GM19468 (cell line): ENCODE data around the gene KCNAB3.

Experiments
- ATAC-seq: cut with Tn5 transposase; IDR thresholded peaks from one replicate; pipeline ENCODE4 v1.9.1; 2021; ENCODE audit warnings: mild to moderate bottlenecking, moderate library complexity, moderate number of reproducible peaks; ENCODE audit not compliant: unreplicated experiment; ENCODE audit errors: extremely low read depth

Gene KCNAB3

DNA sequence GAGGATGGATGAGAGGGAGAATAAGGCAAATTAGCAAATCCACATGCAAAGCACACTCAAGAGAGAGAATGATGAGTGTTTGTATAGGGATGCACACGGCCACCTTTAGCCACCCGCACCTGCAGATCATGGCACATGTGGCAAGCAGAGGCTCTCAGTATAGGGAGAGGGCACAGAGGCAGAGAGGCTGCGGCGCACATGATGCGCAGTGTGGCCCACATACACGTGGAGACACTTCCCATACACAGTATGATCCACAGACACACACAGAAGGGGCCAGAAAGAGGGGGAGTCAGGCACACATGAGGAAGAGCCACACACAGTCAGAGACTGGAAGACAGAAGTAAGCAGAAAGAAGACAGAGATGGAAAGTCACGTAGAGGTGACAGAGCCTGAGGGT lies 47.6 kb downstream of the KCNAB3 start:
- ATAC-seq = no peak

DNA sequence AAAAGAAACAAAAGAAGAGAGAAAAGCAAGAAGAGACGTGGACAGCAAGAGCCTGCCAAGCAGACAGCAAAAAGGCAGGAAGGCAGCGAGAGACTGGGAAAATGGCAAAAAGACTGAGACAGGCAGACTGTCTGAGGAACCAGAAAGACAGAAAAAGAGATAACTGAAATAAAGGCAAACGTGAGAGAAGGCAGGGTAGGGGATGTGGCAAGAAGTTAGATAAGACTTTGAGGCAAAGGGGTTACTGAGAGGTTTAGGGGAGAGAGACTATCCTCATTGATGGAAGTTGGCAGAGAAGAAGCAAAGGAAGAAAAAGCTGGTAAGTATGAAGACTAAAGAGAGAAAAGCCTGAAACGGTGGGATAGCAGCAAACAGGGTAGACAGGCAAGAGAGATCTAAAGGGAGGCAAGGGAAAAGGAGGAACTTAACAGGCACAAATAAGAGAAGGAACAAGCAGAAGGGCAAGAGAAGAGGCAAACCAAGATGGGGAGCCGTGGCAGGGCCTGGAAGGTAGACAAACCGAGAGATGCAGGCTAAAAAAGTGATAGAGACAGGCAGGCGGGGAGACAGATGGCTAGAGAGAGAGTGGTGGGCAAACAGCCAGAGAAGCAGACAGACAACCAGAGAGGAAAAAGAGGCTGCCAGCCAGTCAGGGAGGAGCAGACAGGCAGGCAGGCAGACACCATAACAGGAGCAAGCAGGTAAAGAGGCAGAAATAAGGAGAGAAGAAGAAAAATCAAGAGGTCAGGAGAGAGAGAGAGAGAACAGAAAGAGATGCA lies 48.2 kb downstream of the KCNAB3 start:
- ATAC-seq = no peak

DNA sequence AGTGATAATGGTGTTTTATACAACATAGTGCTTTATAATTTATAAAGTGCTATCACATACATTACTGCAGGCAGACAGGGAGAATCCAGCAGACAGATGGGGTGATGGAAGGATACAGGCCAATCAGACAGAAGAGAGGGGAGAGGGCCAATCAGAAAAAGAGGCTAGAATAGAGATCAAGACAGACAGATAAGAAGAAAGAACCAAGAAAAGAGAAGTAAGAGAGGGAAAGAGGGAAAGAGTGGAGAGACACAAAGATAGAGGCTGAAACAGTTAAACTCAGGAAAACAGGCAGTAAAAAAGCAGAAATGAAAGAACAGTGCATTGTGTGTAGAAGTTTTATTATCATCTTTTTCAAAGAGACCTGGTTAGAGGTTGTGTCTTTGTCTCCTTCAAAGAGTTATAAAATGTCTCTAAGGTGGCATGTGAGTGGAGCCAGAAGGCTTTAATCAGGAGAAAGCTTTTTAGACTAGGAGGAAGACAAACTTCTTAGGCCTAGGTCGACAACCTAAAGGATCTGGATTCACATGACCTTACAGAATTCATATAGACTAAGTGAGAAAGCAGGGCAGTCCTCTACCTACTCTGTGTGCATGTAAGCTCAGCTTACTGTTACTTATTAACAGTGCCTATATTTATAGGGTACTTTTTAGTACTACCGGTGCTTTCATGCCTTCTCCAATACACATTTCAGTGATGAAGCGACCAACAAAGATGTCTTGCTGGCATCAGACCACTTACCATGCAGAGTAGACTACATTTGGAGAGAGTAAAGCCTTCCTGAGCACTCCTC lies 49.4 kb downstream of the KCNAB3 start:
- no peak for ATAC-seq

GRCh38 chr17:7878234-7878633 lies 51.4 kb downstream of the KCNAB3 start:
- ATAC-seq = no peak

DNA sequence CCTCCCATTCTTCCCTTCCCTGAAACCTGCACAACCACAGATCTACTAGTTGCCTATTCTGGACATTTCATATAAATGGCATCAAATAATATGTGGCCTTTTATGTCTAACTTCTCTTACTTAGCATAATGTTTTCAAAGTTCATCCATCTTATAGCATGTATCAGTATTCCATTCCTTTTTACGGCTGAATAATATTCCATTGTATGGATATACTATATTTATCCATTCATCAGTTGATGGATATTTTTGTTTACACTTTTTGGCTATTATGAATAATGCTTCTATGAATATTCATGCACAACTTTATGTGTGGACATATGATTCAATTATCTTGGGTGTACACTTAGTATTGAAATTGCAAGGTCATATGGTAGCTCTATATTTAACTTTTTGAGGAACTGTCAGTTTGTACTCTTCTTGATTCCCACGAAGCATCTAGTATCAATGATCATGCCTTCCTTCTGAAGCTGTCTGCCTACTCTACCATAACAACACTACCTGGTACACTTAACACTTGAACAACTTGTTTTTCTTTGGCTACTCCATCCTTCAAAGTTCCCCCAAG lies 53.8 kb downstream of the KCNAB3 start:
- ATAC-seq = no peak

DNA sequence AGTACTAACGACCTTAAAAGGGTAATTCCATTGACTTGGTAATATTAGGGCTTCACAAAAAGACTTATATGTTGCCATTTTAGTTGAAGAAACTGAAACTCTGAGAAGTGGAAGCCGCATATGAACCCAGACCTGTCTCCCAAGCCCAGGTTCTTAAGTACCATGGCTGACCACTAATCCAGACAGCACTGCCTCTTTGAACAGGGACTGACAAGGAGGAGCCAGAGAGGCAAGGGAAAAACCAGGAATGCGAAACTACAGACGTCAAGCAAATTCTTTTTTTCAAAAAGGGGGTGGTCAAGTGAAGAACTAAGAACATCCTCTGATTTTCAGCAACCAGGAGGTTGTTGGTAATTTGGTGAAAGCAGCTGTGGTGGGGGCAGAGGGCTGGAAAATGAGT lies 56.6 kb downstream of the KCNAB3 start:
- ATAC-seq = no peak
